Activated naive CD4-positive, alpha-beta T cell (primary cell): ENCODE results near the gene ARFGAP3.

ENCODE experiments used
- DNase-seq, 4 experiments: peaks; one replicate each; lab custom pipeline; 2025; lab: John Stamatoyannopoulos, UW

Gene ARFGAP3

GRCh38 chr22:42862045-42862734 lies 5.1 kb upstream of the ARFGAP3 start:
- no peak for DNase-seq

- no peak for DNase-seq
These were observed 3.9 kb upstream of the ARFGAP3 start for GRCh38 chr22:42860968-42861367.

- no peak for DNase-seq
These were observed 890 bp upstream of the ARFGAP3 start for GRCh38 chr22:42857845-42858481.

- peak in 3 of 4 experiments; percentile 23 to 66 (median 40) for DNase-seq
These were observed 751 bp downstream of the ARFGAP3 start for GRCh38 chr22:42856179-42856864.

- DNase-seq = no peak
These were observed 1.4 kb downstream of the ARFGAP3 start for GRCh38 chr22:42855721-42856120.

GRCh38 chr22:42855211-42855610 lies 1.9 kb downstream of the ARFGAP3 start:
- DNase-seq = no peak

- no peak for DNase-seq
These were observed 8.0 kb downstream of the ARFGAP3 start for GRCh38 chr22:42848941-42849550.

GRCh38 chr22:42847110-42847509 lies 10.0 kb downstream of the ARFGAP3 start:
- no peak for DNase-seq

- DNase-seq = no peak
These were observed 12.3 kb downstream of the ARFGAP3 start for GRCh38 chr22:42844756-42845155.

- no peak for DNase-seq
These were observed 14.3 kb downstream of the ARFGAP3 start for GRCh38 chr22:42842658-42843370.

GRCh38 chr22:42841444-42841843 lies 15.6 kb downstream of the ARFGAP3 start:
- DNase-seq = no peak

GRCh38 chr22:42837556-42837955 lies 19.5 kb downstream of the ARFGAP3 start:
- DNase-seq = no peak

GRCh38 chr22:42836026-42836425 lies 21.0 kb downstream of the ARFGAP3 start:
- no peak for DNase-seq

- no peak for DNase-seq
These were observed 22.7 kb downstream of the ARFGAP3 start for GRCh38 chr22:42834177-42834949.

- DNase-seq = no peak
These were observed 24.0 kb downstream of the ARFGAP3 start for GRCh38 chr22:42833104-42833503.

- DNase-seq = no peak
These were observed 25.4 kb downstream of the ARFGAP3 start for GRCh38 chr22:42831712-42832111.

- no peak for DNase-seq
These were observed 26.9 kb downstream of the ARFGAP3 start for GRCh38 chr22:42830161-42830560.

GRCh38 chr22:42829302-42829701 lies 27.8 kb downstream of the ARFGAP3 start:
- DNase-seq = no peak

- no peak for DNase-seq
These were observed 31.3 kb downstream of the ARFGAP3 start for GRCh38 chr22:42825796-42826195.

GRCh38 chr22:42821386-42821785 lies 35.7 kb downstream of the ARFGAP3 start:
- no peak for DNase-seq

GRCh38 chr22:42820045-42820763 lies 36.9 kb downstream of the ARFGAP3 start:
- no peak for DNase-seq
